GM21619 (cell line): ENCODE results near the gene PNLIPRP2.

Source experiments
- ATAC-seq: cut with Tn5 transposase; IDR thresholded peaks from one replicate; pipeline ENCODE4 v1.9.1; 2021; ENCODE audit not compliant: unreplicated experiment

The PNLIPRP2 gene

DNA sequence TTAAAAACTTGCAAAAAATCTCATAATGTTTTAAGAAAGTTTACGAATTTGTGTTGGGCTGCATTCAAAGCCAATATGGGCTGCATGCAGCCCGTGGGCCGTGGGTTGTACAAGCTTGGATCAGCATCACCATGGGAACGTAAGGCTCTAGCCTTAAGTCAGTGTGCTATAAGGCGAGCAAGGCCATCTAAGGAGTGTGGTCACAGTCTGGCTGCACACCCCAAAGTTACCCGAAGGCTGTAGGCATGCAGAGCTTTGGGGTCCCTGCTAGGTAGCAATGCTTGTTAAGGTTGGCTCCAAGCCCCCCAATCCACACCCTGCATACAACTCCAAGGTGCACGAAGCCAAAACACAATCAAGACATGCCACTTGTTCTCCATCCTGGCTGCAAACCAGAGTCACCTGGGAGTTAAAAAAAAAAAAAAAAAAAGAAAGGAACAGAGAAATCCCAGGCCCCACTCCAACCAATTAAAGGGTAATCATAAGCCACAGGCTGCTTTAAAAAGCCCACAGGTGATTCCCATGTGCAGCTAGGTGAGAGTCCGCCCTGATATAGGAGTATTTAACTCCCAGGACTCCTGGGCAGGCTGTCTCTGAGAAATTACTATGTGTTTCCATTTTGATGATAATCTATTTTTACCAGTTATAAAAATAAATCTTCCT lies 8.5 kb upstream of the PNLIPRP2 start:
- ATAC-seq = no peak

GRCh38 chr10:116613471-116613870 lies 7.3 kb upstream of the PNLIPRP2 start:
- no peak for ATAC-seq

DNA sequence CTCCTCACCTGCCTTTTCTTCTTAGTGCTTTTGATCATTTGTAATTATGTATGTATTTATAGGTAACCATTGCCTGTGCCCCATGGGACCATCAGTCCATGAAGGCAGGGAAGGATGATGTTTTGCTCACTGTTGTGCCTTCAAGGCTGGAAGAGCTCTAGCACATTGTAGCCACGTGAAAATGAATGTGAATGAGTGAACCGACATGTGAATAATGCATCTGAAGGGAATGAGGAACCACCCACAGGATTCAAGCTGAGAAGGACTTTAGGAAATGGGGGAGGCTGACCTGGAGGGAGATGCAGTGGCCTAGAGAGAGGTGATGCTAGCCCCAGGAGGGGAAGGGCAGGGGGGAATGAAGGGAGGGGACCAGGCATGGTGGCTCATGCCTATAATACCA lies 6.0 kb upstream of the PNLIPRP2 start:
- no peak for ATAC-seq

- ATAC-seq = no peak
Measured at GRCh38 chr10:116615199-116615776, 5.5 kb upstream of the PNLIPRP2 start.

GRCh38 chr10:116621476-116621875 lies 723 bp downstream of the PNLIPRP2 start:
- no peak for ATAC-seq

DNA sequence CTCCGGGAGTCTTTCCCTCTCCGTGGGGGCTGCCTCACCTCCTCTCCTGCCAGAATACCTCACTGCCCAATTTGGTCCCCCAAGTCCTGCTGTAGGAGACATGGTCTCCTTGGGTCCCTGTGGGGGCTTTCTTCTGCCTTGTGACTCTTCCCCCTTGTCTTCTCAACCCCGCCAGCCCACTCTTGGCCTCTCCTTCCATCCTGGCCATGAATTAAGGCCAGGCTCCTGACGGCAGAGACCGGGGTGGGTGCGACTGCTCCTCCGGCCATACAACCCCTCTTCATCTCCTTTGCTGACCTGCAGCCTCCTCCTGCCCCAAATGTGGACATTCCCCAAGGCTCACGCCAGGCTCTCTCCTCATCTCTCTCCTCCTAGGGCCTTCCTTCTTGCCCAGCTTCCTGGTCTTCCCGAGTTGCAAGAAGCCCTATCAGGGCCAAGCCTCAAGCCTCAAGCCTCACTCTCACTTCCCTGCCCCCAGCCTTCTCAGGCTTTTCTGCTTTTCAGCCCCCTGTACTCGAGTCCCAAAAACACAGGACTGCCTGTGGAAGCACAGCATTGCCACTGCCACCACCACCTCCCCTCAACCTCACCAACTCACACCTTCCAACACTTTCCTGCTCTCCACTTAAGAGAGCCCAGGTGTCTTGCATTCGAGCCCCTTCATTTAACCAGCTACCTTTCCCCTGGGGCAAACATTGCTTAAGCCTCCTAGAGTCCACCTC lies 1.3 kb downstream of the PNLIPRP2 start:
- no peak for ATAC-seq

- no peak for ATAC-seq
Measured at GRCh38 chr10:116625845-116626244, 5.1 kb downstream of the PNLIPRP2 start.

GRCh38 chr10:116626815-116627214 lies 6.1 kb downstream of the PNLIPRP2 start:
- ATAC-seq = no peak

DNA sequence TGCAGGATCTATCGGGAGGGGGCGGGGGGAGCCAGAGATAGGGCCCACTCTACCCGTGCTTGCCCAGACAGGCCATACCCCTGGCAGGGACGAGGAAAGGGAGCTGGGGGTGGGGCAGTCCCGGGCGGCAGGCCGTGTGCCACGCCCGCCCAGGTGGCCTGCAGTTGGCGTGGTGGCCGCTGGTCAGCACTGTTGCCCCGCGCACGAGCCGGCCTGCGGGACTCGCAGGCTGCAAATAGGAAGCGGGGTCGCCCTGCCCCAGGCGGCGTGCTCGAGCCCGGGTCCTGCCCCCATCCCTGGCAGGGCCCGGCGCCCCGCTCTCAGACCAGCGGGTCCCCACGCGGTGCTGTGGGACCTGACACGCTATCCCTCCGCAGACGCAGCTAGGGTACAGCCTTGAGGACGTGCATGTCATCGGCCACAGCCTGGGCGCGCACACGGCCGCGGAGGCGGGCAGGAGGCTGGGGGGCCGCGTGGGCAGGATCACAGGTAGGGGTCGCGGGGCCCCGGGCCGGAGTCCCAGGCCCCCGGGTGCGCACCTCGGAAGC lies 6.7 kb downstream of the PNLIPRP2 start:
- ATAC-seq = no peak

DNA sequence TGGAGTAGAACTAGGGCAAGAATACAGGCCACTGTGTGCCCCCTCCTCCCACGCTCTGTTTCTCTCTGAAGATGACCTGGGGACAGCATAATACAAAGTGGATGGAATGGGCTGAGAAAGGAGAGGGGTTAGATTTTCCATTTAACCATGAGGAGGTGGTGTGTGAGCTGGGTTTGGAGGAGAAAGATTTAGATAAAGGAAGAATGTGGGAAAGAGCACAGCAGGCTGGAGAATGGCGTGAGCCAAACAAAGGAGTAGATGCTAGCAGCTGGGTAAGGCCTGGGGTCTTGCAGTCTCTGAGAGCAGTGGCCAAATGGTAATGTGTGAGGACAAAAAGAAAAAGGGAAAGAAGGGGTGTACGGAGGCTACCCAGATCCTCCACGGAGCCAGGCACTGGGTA lies 8.6 kb downstream of the PNLIPRP2 start:
- no peak for ATAC-seq

GRCh38 chr10:116630020-116630419 lies 9.3 kb downstream of the PNLIPRP2 start:
- ATAC-seq = no peak

DNA sequence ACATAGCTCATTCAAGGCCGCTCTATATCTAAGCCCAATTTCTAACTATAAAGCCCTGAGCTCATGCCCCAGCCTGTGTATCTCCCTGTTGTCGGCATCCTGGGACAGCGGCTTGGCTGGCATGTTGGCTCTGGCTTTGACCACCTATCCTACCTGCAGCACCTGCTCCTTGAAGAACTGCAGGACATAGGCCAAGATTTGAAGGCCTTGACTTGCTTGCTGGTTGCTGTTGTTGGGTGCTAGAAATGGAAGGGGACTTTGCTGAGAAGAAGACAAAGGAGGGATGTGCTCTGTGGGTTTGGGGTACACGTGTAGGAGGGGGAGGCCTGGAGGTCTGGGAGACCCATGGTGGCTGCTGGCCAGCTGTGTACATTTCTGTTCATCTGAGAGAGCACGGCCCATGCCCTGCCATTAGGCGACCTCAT lies 11.1 kb downstream of the PNLIPRP2 start:
- no peak for ATAC-seq

- ATAC-seq = no peak
Measured at GRCh38 chr10:116632596-116633215, 12.0 kb downstream of the PNLIPRP2 start.

- ATAC-seq = no peak
Measured at GRCh38 chr10:116633216-116633600, 12.5 kb downstream of the PNLIPRP2 start.

GRCh38 chr10:116634126-116634975 lies 13.6 kb downstream of the PNLIPRP2 start:
- no peak for ATAC-seq

GRCh38 chr10:116636385-116636784 lies 15.6 kb downstream of the PNLIPRP2 start:
- no peak for ATAC-seq

- no peak for ATAC-seq
Measured at GRCh38 chr10:116636976-116637375, 16.2 kb downstream of the PNLIPRP2 start.

DNA sequence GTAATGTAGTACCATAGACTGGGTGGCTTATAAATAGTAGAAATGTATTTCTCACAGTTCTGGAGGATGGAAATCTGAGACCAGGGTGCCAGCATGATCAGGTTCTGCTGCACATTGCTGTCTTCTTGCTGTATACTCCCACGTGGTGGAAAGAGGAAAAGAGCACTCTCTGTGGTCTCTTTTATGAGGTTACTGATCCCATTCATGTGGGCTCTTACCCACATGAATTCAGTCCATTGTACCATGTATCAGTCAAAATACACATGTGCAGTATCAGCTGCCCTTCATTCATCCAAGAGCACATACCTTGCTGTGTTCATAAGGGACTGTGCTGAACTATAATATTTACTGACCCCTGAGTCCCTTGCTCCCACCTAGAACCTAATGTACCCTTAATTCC lies 17.1 kb downstream of the PNLIPRP2 start:
- no peak for ATAC-seq

GRCh38 chr10:116646502-116646901 lies 25.7 kb downstream of the PNLIPRP2 start:
- ATAC-seq = no peak

GRCh38 chr10:116648903-116649302 lies 28.1 kb downstream of the PNLIPRP2 start:
- ATAC-seq = no peak

DNA sequence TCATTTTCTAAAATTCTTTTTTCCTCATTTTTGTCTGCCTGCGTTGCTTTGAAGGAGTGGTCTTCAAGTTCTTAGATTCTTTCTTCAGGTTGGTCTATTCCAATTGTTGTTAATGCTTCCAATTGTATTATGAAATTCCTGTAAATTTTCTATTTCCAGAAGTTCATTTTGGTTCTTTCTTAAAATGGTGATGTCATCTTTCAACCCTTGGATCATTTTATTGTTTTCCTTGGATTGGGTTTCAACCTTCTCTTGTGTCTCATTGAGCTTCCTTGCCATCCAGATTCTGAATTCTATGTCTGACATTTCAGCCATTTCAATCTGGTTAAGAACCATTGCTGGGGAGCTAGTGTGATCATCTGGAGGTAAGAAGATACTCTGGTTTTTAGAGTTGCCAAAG lies 33.1 kb downstream of the PNLIPRP2 start:
- ATAC-seq = no peak
